ENCODE measurements around the gene DAB2IP.

GRCh38 chr9:121741228-121741918 lies 89.9 kb downstream of the DAB2IP start:
- TF ChIP-seq, protein P1, sequence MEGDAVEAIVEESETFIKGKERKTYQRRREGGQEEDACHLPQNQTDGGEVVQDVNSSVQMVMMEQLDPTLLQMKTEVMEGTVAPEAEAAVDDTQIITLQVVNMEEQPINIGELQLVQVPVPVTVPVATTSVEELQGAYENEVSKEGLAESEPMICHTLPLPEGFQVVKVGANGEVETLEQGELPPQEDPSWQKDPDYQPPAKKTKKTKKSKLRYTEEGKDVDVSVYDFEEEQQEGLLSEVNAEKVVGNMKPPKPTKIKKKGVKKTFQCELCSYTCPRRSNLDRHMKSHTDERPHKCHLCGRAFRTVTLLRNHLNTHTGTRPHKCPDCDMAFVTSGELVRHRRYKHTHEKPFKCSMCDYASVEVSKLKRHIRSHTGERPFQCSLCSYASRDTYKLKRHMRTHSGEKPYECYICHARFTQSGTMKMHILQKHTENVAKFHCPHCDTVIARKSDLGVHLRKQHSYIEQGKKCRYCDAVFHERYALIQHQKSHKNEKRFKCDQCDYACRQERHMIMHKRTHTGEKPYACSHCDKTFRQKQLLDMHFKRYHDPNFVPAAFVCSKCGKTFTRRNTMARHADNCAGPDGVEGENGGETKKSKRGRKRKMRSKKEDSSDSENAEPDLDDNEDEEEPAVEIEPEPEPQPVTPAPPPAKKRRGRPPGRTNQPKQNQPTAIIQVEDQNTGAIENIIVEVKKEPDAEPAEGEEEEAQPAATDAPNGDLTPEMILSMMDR (IDR thresholded peaks at IDR 0.05): no peak
- no peak for TF ChIP-seq EZH2 (IDR thresholded peaks at IDR 0.05)

All from neural progenitor cell (in vitro differentiated cells).